BJ (cell line): ENCODE data around the gene ARHGAP8. TPM values are rescaled to one million over a fixed set of nuclear protein-coding genes. Genes with fewer than 3 reads are reported as not detected.

Source experiments
- CTCF ChIA-PET: fragments of 350-600 bp; formaldehyde crosslinking; extraction: SDS; loops from one replicate; lab custom pipeline; 2021; ENCODE audit warnings: antibody characterized with exemption, inconsistent platforms; lab: Yijun Ruan, JAX
- POLR2A ChIA-PET: fragments of 300-600 bp; sonication (Branson Sonifier 250); formaldehyde crosslinking; extraction: SDS; loops from one replicate; lab custom pipeline; 2021; ENCODE audit warnings: antibody characterized with exemption; lab: Charles Lee
- DNase-seq: peaks from one replicate; pipeline ENCODE4 v3.0.0-alpha.2; 2011; ENCODE audit warnings: low read depth
- H3K27me3 ChIP-seq: 2 replicates; pipeline ENCODE4 v1.6.0; 2011; ENCODE audit warnings: low read length; ENCODE audit not compliant: control insufficient read depth, insufficient read depth
- H3K36me3 ChIP-seq: 2 replicates; pipeline ENCODE4 v1.5.1; 2011; ENCODE audit warnings: low read length; ENCODE audit not compliant: control insufficient read depth, insufficient read depth
- H3K4me3 ChIP-seq: 2 replicates; pipeline ENCODE4 v1.5.1; 2011; ENCODE audit warnings: low read depth, mild to moderate bottlenecking, control low read depth, low read length
- polyA plus RNA-seq: library from polyadenylated mRNA; depleted of rRNA; stranded (reverse); fragments of >200 nt; gene quantifications from 2 replicates; pipeline ENCODE4 v1.2.3, GENCODE V29; 2011
- TF ChIP-seq, protein P1 (sequence below): IDR thresholded peaks from 2 replicates; pipeline ENCODE4 v1.5.1; 2011; ENCODE audit warnings: low read depth, mild to moderate bottlenecking, control low read depth, inconsistent platforms, low read length, moderate library complexity; ENCODE audit not compliant: insufficient read depth

ARHGAP8 gene
- polyA plus RNA-seq, 1 experiment, result 0.39 TPM

DNA sequence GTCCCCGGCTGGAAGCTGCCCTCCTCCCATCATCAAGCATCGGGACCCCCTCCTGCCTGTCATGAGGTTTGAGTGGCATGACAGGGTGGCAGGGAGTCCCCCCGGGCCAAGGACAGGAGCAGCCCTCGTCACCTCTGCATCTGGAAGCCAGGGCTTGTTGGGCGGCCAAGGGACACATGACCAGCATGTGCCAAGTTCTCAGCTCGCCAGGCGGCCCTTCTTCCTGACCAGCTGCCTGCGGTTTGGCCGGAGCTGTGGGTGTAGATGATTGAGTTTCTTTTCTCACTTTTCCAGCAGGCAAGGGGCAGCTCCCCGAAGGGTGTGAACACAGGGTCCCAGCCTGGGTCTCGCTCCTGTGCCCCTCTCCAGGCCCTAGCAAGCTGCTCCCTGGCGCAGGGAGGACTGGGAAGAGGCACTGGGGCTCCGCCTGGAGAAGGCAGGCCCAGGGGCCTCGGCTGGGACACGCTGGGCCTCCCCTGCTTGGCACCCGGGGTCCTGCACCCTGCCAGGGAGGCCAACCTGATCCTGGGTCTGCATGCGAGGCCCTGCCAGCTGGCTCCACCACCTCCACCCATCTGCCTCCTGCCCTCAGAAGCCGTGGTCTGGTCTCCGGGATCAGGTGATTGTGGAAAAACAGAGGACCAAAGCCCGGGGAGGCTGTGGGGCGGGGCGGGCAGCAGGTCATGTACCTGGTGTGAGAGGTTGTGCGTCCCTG, 13.4 kb downstream of the ARHGAP8 start:
- H3K36me3 ChIP-seq, result no peaks in the 10 kb centered on the region
- ChIA-PET POLR2A (no interaction called here), CTCF (no interaction called here)
- H3K4me3 ChIP-seq, result no peak overlapping the region
- H3K27me3 ChIP-seq, result peaks cover 5% of the 10 kb centered on the region
- no peak for DNase-seq
- TF ChIP-seq, protein P1, sequence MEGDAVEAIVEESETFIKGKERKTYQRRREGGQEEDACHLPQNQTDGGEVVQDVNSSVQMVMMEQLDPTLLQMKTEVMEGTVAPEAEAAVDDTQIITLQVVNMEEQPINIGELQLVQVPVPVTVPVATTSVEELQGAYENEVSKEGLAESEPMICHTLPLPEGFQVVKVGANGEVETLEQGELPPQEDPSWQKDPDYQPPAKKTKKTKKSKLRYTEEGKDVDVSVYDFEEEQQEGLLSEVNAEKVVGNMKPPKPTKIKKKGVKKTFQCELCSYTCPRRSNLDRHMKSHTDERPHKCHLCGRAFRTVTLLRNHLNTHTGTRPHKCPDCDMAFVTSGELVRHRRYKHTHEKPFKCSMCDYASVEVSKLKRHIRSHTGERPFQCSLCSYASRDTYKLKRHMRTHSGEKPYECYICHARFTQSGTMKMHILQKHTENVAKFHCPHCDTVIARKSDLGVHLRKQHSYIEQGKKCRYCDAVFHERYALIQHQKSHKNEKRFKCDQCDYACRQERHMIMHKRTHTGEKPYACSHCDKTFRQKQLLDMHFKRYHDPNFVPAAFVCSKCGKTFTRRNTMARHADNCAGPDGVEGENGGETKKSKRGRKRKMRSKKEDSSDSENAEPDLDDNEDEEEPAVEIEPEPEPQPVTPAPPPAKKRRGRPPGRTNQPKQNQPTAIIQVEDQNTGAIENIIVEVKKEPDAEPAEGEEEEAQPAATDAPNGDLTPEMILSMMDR, result no peak

DNA sequence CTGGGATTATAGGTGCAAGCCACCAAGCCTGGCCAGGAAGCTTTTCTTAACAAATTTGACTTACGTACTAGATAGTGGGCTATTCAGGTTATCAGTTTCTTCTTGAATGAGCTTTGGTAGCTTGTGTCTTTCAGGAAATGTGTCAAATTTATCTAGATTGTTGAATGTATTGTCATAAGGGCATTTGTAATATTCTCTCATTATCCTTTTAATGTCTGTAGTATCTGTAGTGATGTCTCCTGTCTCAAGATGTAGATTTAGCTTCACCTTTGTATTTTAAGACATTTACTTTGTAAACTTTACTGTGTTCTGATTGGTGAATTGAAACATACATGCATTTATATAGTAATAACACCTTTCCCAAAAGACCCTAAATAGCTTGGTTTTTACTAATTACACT, 20.7 kb downstream of the ARHGAP8 start:
- no peak overlapping the region for H3K4me3 ChIP-seq
- no peak for DNase-seq
- ChIA-PET POLR2A (interaction anchor here (0.6 kb wide), 1 partner anchor 88 kb away, joined by 3 read pairs; no protein-coding TSS in a partner anchor), CTCF (no interaction called here)
- H3K36me3 ChIP-seq, result no peaks in the 10 kb centered on the region
- TF ChIP-seq, protein P1, result no peak
- no peaks in the 10 kb centered on the region; the same call in 1 of the 2 replicates for H3K27me3 ChIP-seq

DNA sequence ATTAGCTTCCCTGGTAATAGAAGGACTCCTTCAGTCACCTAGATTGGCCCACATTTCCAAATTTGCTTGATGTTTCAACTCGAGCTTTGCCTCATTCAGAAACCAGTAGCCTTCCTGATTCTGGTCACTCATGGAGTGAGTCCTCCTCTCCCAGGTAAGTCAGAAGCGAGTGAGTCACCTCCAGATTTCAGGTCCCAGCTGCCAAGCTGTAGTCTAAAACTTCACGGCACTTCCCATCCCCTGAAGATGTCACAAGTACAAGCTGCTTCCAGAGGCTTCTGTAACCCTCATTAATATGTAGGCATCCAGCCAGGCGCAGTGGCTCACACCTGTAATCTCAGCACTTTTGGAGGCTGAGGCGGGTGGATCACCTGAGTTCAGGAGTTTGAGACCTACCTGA, 23.5 kb downstream of the ARHGAP8 start:
- TF ChIP-seq, protein P1, result no peak
- CTCF ChIA-PET, result no interaction called here

DNA sequence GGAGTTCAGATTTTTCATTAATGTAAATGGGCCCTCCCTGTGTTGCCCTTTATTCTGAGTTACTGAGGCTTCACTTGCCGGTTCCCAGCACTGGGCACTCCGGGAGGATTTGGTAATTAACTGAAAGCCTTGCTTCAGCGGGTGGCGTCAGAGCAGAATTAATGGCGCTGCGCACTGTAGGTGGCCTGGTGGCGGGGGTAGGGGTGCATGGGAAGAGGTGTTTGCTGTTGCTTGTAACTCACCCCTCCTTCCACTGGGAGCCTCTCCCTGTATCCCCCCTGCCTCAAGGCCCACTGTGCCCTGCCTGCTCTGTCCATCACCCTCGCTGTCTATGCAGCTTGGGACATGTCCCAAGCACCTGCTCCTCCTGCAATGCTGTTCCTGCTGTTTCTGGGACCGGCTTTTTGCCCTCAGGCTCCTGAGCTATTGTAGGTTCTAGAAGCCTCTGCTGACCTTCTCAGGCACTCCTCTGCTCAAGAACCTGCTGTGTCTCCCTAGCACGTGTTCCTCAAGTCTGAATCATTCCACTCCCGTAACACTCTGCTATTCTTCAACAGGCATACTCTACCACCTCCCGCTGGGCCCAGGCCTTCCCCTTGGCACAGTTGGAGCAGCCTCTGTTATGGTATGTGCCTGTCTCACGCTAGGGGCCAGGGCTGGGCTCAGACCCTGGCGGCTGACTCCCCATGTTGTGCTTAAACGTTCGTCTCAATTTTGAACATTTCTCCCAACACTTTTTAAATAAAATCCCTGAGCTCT, 24.4 kb downstream of the ARHGAP8 start:
- TF ChIP-seq, protein P1, result no peak
- no peak overlapping the region for H3K4me3 ChIP-seq
- DNase-seq, result no peak
- no peaks in the 10 kb centered on the region; the same call in 1 of the 2 replicates for H3K27me3 ChIP-seq
- POLR2A ChIA-PET, result no interaction called here
- CTCF ChIA-PET, result no interaction called here
- H3K36me3 ChIP-seq, result no peaks in the 10 kb centered on the region

More for the DNA sequence above, 23.5 kb downstream of the ARHGAP8 start:
- H3K4me3 ChIP-seq, result no peak overlapping the region
- no peak for DNase-seq
- POLR2A ChIA-PET, result no interaction called here
- no peaks in the 10 kb centered on the region; the same call in 1 of the 2 replicates for H3K27me3 ChIP-seq
- H3K36me3 ChIP-seq, result no peaks in the 10 kb centered on the region

DNA sequence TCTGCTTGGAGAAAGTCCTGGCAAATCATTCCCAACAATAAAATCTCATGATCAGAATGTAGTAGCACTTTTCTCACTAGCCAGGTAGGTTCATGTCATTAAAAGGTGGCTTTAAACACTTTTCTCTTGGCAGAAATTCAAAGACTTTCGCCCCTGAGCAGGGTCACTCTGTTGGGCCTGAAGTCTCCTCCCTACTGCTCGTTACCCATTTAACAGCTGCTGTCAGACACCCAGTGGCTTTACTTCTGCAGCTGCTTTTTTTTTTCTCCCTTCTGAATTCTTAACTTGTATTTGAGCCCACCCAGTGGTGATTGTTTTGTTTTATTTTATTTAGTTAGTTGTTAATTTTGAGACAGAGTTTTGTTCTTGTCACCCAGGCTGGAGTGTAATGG, 25.0 kb downstream of the ARHGAP8 start:
- CTCF ChIA-PET, result no interaction called here
- DNase-seq, result no peak
- Histone ChIP-seq H3K4me3 (no peak overlapping the region), H3K27me3 (no peaks in the 10 kb centered on the region; the same call in 1 of the 2 replicates), H3K36me3 (no peaks in the 10 kb centered on the region)
- TF ChIP-seq, protein P1, result no peak
- POLR2A ChIA-PET, result no interaction called here
